GM19452 (cell line): ENCODE measurements around the gene EFCAB7.
"Not testable (repeated sequence)": the region's sequence is repeated elsewhere in the genome, so short reads cannot be mapped to it uniquely, and the experiment has no call there.

Experiments used
- ATAC-seq: cut with Tn5 transposase; IDR thresholded peaks from one replicate; pipeline ENCODE4 v1.9.1; 2021; ENCODE audit not compliant: unreplicated experiment

EFCAB7 gene

DNA sequence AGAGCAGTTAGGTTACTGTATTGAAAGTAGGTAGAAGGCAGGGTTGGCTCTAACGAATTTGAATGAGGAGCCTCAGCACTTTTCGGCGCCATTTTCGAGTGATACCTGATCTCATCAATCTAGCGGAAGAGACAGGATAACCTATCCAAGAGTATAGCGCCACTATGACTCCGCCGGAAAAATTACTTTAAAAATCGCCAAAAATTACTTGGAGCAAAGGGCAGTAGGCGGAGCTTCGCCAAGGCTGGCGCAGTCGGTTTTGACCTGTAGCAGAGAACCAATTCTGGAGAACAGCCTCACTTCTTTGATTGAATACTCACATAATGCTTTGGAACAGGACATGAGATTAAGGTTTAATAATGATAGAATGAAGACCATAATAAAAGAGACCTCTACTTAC is 25.6 kb downstream of the EFCAB7 start:
- ATAC-seq, result no peak

DNA sequence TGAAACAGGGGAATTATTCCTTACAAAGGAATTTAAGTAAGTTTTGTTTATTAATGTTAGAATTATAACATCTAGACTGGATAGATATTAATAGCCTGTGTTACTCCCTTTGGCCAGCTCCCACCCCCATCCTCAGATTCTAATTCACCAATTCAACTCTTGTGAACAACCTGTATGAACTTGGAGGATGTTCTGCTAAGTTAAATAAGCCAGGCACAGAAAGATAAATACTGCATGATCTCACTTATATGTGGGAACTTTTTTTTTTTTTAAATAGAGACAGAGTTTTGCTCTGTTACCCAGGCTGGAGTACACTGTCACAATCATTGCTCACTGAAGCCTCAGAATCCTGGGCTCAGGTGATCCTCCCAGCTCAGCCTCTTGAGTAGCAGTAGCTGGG is 32.2 kb downstream of the EFCAB7 start:
- ATAC-seq, result no peak

DNA sequence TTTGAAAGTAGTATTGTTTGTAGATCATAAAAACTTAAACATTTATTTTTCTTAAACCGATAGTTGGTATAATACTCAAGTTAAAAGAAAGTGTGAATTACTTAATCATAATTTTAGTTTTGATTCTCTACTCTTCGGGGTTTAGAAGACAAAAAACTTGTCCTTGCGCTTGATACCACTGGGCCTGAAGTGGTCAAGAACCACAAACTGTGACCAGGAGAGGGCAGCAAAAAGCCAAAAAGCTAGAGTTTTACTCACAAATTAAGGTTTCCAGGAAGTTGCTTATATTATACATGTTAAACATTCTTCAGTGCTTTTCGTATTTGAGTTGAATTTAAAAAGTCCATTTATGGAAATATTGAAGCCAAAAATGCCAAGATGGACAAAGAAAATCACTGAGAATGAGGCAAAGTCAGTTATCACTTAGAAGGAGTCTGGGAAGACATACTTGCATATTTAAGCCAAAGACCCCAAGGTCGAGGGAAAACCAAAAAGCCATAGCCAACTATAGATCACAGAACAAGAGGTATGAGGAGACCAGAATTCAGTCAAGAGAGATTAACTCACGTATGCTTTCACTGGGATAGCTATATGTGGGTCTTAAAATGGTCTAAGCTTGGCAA is 34.2 kb downstream of the EFCAB7 start:
- no peak for ATAC-seq

DNA sequence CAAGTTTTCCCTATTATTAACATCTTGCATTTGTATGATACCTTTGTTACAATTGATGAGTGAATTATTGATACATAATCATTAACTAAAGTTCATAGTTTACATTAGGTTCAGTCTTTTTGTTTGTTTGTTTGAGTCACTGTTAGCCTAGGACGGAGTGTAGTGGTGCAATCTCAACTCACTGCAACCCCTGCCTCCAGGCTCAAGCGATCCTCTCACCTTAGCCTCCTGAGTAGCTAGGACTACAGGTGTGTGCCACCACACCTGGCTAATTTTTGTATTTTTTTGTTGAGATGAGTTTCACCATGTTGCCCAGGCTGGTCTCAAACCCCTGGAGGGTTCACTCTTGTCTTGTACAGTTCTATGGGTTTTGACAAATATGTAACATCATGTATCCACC is 36.0 kb downstream of the EFCAB7 start:
- no peak for ATAC-seq

DNA sequence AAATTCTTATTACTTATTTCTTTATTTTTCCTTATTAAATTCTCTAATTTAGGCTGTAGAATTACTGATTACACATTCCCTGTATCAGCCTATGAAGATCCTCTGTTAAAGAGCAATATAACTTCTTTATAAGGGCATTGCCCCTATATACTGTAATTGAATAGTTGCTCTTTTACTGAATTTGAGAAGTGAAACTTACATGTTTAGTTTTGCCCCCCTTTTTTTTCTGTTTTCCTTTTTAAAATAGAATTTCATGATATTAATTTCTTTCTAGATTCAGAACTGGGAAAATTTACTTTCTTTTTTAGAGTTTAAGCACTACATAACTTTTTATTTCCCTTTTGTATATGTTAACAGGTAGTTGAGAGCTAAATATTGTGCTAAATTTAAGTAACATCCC is 40.4 kb downstream of the EFCAB7 start:
- no peak for ATAC-seq

DNA sequence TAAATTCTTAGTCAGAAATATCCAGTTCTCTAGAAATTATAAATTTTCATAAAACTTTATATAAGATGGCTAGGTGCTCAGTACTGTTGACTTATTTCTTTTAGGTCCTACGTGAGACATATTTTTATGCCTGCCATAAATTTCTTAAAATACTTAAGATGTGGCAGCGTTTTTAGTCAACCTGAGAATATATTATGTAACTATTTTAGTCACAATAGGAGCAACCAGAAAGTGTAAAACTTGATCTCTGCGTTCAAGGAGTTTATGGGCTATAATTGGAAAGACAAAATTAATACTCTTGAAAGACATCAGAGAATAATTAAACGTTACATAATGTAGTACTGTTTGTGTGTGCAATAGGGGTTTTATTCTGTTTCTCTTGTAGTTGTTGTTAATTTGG is 45.7 kb downstream of the EFCAB7 start:
- no peak for ATAC-seq

DNA sequence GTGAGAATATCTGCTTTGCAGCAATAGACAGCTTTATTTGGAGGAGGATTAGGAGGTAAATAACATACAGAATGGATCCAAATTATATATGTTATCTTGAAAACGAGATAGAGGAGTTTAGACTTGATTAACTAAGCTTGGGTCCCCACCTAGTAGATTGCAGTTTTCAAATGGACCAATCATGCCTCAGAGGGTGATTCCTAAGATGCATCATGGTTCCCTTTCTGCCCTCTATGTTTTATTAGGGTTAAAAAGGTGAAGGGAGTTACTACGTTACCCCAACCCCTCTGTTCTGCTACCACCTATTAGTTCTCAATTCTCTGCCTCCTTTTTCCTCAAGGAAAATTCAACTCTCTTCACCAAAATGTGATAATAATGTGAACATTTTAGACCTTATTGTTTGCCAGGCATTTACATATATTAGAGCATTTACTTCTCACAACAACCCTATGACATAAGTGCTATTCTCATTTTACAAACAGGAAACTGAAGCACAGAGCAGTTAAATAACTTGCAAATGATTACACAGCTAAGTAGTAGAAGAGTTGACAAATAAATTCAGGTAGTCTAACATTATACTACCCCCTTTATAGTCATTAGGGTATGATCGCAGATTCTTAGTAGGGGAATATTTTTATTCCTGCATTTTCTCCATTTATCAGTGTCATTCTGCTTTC is 46.5 kb downstream of the EFCAB7 start:
- no peak for ATAC-seq

DNA sequence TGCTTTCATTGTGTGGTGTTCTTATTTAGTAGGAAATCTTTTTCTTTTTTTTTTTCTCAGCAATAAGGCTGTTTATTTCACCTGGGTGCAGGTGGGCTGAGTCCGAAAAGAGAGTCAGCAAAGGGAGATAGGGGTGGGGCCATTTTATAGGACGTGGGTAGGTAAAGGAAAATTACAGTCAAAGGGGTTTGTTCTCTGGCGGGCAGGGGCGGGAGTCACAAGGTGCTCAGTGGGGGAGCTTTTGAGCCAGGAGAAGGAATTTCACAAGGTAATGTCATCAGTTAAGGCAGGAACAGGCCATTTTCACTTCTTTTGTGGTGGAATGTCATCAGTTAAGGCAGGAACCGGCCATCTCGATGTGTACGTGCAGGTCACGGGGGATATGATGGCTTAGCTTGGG is 49.4 kb downstream of the EFCAB7 start:
- not testable (repeated sequence) for ATAC-seq

DNA sequence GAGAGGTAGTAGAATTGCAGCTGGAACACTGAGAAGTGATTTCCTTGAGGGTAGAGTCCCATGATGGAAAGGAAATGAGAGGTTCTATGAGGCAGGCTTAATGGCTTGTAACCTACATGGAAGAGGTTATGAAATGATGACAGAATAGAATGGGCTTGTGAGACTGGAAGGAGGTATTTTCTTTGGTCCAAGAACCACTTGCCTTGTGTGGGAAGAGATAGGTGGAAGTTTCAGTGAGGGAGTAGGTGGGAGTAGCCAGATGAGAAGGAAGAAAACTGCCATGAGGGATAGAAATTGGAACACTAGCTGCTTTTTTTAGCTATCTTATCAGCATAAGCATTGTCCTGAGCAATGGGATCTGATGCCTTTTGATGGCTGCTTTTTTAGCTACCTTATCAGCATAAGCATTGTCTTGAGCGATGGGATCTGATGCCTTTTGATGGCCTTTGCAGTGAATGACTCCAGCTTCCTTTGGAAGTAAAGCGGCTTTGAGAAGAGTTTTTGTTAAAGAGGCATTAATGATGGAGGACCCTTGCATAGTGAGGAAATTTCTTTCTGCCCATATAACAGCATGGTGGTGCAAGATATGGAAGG is 51.0 kb downstream of the EFCAB7 start:
- ATAC-seq, result not testable (repeated sequence)

DNA sequence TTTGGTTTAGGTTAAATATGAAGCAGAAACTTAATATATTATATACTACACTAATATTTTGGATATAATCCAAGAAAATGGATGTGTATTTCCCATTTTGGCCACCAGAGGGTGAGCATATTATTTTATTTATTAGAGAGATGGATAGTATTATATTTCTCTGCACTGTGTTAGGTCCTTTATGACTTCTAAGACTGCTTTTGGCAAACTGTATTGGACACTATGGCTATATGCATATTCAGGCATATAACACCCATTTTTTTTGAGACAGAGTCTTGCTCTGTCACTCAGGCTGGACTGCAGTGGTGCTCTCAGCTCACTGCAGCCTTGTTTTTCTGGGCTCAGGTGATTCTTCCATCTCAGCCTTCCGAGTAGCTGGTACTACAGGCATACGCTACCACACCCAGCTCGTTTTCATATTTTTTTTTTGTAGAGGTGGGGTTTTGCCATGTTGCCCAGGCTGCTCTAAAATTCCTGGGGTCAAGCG is 52.1 kb downstream of the EFCAB7 start:
- ATAC-seq, result no peak

DNA sequence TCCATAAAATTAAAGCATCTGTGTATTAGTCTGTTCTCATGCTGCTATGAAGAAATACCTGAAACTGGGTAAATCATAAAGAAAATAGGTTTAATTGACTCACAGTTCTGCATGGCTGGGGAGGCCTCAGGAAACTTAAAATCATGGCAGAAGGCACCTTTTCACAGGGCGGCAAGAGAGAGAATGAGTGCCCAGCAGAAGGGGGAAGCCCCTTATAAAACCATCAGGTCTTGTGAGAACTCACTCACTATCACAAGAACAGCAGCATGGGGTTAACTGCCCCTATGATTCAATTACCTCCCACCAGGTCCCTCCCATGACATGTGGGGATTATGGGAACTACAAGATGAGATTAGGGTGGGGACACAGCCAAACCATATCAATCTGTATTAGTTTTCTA is 63.0 kb downstream of the EFCAB7 start:
- ATAC-seq, result not testable (repeated sequence)

DNA sequence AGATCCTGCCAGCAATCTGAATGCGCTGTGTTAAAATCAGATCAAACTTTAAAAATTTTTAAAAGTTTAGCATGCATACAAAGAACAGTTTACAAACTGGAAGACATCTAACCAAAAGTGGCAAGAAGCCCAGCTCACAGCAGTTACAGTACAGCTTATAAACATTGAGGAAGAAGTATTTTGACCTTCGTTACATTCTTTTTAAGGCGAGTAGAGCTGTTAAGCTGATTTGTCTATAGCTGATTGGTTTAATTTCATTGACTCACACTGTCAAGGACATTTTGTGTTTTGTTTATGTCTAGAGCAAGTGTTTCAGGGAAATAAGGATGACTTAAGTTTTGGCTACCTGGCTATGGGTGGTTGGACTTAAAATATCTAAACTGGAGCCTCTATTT is 66.8 kb downstream of the EFCAB7 start:
- no peak for ATAC-seq

DNA sequence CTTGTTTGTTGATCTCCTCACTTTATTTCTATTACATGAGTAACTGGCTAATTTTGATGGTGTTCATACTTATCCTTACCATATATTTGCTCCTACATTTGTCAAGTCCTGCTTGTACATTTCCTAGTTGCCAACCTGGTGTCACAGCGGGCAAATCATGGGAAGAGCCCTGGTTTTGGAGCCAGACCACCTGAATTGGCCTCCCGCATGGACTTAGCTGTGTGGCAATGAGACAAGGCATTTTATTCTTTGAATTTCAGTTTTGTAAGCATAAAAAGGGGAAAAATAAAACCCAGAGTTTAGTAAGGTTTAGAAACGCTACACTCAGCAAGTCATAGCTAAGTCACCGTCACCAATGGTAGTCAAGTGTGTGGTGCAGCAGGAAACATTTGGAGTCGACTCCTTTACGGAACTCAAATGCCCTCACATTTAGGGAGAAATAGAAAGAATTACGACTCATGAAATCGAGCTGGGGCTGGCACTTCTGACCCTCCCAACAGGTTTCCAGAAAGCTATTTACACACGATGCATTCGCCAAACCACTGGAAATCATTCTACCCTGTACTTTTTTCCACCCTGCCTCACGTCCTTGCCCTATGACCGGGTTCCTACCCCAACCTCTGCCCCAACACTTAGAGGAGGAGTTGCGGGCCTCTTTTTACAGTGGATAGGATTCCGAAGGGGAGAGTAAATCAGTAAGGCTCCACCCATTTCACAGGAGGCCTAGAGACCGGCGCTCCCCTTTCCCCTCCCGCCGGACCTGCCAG is 69.4 kb downstream of the EFCAB7 start:
- no peak for ATAC-seq

DNA sequence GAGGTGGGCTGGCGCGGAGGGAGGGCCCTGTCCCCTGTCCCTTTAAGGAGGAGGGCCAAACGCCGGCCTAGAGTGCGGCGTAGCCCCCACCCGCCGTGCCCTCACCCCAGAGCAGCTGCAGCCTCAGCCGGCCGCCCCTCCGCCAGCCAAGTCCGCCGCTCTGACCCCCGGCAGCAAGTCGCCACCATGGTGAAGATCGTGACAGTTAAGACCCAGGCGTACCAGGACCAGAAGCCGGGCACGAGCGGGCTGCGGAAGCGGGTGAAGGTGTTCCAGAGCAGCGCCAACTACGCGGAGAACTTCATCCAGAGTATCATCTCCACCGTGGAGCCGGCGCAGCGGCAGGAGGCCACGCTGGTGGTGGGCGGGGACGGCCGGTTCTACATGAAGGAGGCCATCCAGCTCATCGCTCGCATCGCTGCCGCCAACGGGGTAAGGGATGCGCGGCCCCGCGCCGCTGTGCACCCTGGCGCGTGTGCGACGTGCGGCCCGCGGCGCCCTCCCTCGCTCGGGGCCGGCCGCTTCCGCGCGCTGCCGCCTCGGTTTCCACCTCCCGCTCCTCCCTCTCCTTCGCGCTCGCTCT is 70.1 kb downstream of the EFCAB7 start, which contains the start of gene PGM1:
TSS of gene PGM1 (plus strand) at position 109 of the 583 bp plus-strand sequence. CDS start at position 187, 78 bp downstream.
- peak; percentile 79 for ATAC-seq

DNA sequence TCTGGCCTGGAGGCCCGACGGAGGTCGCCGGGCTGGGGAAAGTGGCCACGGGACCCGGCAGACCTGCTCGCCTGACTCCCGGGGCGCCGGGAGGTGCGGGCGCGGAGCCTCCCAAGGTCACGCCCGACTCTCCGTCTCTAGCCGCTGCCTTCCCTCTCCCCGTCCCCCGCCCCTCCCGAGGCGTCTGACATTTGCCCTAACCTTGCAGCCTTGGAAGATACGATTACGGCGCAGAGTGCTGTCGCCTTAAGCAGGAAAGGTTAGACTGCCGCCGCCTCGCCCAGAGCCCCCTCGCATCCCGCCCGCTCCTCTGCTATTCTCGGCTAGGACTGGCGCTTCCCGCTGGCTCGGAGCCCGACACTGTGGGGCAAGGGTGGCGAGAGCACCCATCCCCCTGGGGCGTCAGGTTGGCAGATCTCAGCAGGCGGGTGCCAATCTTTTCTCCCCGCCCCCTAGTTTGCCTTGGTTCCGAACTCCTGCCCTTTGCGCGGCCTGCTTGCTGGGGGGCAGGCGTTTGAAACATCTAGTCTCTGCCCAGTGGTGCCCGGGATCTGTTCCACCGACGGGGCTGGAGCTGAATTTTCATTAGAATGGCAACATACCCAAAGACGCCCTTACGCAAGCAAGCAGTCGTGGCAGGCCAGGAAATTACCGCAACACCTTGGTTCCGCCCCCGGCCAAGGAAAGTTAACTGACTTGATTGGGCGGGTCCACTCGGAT is 70.7 kb downstream of the EFCAB7 start:
- ATAC-seq, result peak; percentile 59

DNA sequence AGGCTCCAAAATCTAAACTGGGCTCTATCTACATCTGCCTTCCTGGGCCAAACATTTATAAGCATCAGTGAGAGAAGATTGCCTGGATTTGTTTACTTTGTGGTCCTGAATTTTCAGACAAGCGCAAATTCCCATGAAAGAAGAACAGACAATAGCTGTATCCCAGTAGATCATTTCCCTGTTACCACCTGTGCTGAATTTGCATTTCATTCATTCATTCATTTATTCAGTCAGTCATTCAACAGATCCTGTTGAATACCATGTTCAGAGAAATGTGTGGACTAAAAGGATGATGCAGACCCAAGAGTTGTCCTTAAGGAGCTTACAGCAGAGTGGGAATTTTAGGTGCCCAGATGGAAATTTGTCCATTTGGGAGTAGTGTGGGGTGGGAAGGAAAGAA is 72.1 kb downstream of the EFCAB7 start:
- no peak for ATAC-seq

DNA sequence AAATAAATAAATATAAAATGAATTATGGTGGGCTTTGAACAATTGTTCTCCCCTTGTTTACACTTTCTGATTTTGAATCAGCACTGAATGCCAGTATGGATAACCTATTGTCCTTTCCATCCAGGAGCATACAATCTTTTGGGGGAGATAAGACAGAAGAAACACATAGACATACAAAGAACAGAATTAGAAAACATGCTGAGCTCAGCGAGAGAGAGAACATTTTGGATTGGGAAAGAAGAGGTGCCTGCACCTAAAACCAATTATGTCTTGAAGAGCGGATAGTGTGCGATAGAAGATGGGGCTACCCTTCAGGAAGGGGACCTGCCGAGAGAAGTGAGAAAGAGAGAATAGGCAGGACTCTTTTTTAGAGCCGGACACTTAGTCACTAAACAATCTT is 76.5 kb downstream of the EFCAB7 start:
- no peak for ATAC-seq

DNA sequence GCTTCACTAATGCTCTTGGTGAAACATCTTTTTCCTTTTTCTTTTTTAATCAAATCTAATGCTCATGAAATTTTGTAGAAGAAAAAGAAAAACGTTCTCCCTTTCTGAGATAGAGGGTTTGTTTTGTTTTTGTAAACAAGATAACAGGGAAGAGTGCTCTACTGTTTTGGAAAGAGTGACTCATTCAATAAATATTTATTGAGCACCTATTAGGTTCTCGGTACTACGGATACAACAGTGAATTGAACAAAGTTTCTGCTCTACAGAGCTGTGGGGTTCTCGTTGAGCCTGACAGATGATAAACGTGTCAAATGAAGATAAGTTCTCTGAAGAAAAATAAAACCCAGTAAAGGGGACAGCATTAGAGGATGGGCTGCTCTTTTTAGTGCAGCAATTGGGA is 76.9 kb downstream of the EFCAB7 start:
- no peak for ATAC-seq

DNA sequence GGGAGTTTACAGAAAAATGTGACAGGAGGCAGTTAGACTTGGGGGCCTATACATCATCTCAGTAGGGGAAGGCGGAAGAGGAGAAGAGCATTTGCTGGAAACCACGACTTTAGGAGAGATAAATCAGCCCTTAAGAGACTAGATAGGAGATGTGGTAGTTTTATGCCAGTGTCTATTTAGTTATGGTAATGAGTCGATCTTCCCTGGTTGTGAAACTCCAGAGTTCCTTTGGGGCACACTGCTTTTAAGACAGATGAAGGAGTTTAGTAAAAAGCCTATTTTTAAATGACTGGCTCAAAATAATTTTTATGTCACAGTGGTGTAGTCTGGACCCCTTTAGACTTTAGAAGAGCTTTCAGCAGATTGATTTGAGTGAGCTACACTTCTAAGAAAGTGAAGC is 77.7 kb downstream of the EFCAB7 start:
- no peak for ATAC-seq

DNA sequence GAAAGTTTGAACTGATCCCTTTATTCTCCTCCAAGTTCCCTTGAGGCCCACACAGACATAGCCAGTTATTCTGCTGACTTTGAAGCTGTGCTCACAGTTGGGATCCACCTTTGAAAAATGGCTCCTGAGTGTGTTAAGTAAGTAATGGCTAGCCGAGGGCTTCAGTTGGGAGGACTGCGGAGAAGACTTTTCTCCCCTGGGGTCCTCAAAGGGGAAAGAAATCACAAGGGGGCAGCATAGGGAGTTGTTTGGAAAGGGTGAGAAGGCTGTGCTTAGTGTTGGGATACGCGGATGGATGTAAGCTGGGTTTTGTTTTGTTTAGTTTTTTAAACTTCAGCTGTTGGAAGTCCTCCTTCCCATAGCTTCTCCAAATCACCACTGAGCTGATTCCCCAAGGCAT is 78.1 kb downstream of the EFCAB7 start:
- no peak for ATAC-seq

DNA sequence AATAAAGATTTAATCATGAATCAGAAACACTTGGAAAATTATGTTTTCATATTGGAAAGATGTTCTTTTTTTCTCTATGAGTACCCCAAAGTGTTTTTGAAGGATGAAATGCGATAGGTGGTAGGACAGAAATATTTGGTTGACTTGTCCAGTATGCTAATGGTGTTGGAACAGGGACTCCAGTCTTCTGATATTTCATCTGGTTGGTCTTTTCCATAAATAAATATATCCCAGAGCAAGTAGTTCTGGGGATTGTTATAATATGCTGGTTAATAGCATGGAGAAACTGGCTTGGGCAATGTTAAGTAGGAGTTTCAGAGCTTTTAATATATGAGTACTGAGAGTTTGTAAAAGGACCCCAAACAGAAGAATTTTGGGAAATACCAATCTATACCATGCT is 78.6 kb downstream of the EFCAB7 start:
- ATAC-seq, result no peak
